Bronchial epithelial cell (primary cell): Measurements from ENCODE around the gene MARCHF3. TPM values are rescaled to one million over a fixed set of nuclear protein-coding genes. Genes with fewer than 3 reads are reported as not detected.

Experiments used
- DNase-seq: peaks from one replicate; pipeline ENCODE4 v3.0.0-alpha.2; 2010; ENCODE audit warnings: low read depth
- FAIRE-seq: peaks from 2 replicates; lab custom pipeline; 2011; peaks lifted over from hg19 to GRCh38; lab: Jason Lieb, UNC
- H3K27me3 ChIP-seq: 2 replicates; pipeline ENCODE4 v1.5.1; 2011; ENCODE audit warnings: low read length; ENCODE audit not compliant: control insufficient read depth, insufficient read depth
- H3K36me3 ChIP-seq: 2 replicates; pipeline ENCODE4 v1.5.1; 2011; ENCODE audit warnings: low read length; ENCODE audit not compliant: control insufficient read depth, insufficient read depth
- H3K4me3 ChIP-seq: 2 replicates; pipeline ENCODE4 v1.5.1; 2011; ENCODE audit warnings: mild to moderate bottlenecking, low read depth, low read length, control low read depth
- CTCF ChIP-seq: IDR thresholded peaks from 2 replicates; pipeline ENCODE4 v1.5.1; 2011; ENCODE audit warnings: mild to moderate bottlenecking, moderate library complexity, low read length, control low read depth, inconsistent platforms; ENCODE audit not compliant: insufficient read depth, severe bottlenecking
- total RNA-seq: library from RNA; depleted of rRNA; stranded (reverse); fragments of >200 nt; gene quantifications from 2 replicates; pipeline ENCODE4 v1.2.1, GENCODE V29; 2014

Gene MARCHF3
- total RNA-seq, 1 donor from 2014 or later, result 1.6 TPM

GRCh38 chr5:126852841-126853271, 177.5 kb downstream of the MARCHF3 start:
- Histone ChIP-seq H3K27me3 (no peaks in the 10 kb centered on the region), H3K36me3 (no peaks in the 10 kb centered on the region), H3K4me3 (no peak overlapping the region)
- FAIRE-seq (no peak), DNase-seq (no peak)
- TF ChIP-seq CTCF, result no peak

- TF ChIP-seq CTCF, result no peak
- no peaks in the 10 kb centered on the region for H3K36me3 ChIP-seq
- no peaks in the 10 kb centered on the region for H3K27me3 ChIP-seq
- no peak for FAIRE-seq
- no peak for DNase-seq
- H3K4me3 ChIP-seq, result no peak overlapping the region
Measured at GRCh38 chr5:126852091-126852571, 178.2 kb downstream of the MARCHF3 start.

DNA sequence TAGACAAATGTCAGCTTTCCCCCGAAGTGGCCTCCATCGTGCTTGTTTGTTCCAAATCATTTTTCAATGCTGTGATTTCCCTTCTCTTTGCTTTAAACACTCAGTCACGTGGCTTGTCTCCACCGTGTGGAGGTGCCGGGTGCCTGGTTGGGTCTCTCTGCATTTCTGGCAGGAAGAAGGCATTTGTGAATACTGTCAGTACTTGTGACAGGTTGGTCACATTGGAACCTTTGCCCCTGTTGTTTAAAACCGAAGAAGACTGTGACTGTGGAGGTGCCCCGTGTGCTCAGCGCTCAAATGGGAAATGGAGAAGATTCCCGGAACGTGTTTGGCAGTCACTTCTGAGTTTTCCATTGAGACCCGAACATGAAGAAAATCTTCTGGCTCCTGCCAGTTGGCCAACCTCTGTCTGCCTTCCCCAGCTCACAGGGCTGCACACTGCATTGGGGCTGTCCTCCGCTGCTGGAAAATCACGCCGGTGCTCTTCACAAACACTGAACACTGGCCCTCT, 178.8 kb downstream of the MARCHF3 start:
- Histone ChIP-seq H3K36me3 (no peaks in the 10 kb centered on the region), H3K4me3 (no peak overlapping the region), H3K27me3 (no peaks in the 10 kb centered on the region)
- no peak for FAIRE-seq
- TF ChIP-seq CTCF, result no peak
- DNase-seq, result no peak

DNA sequence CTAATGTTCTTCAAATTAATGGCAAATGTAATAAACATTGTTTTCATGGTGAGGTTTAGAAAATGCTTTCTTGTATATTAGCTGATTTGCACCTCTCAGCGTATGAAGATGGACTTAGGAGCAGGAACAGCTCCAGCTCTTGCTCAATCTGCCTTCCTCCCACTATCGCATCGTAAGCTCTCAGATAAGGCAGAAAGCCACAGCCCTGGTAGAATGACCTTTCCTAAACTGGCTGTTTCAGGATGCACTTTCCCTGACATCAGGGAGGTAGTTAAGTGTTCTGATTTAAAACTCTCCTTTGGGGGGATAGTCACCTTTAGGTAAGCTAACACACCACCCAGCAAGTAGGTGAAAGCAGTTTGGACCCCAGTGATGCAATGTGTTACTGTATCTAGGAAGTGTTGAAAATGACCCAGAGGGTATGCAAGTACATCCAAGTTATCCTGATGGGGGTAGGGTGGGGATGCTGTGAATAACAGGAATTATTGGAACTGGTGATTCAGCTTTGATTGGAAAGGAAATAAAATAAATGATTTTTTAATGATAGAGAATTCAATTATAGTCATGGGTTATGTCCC, 181.2 kb downstream of the MARCHF3 start:
- no peak for FAIRE-seq
- no peak overlapping the region for H3K4me3 ChIP-seq

GRCh38 chr5:126848253-126848652, 182.1 kb downstream of the MARCHF3 start:
- DNase-seq, result no peak
- Histone ChIP-seq H3K36me3 (no peaks in the 10 kb centered on the region), H3K4me3 (no peak overlapping the region), H3K27me3 (no peaks in the 10 kb centered on the region)
- no peak for TF ChIP-seq CTCF
- no peak for FAIRE-seq

More for the DNA sequence above, 181.2 kb downstream of the MARCHF3 start:
- no peak for TF ChIP-seq CTCF
- H3K36me3 ChIP-seq, result no peaks in the 10 kb centered on the region
- no peak for DNase-seq
- H3K27me3 ChIP-seq, result no peaks in the 10 kb centered on the region
